Right cardiac atrium (tissue), 5 donors: ENCODE results near the gene AATK. TPM values are rescaled to one million over a fixed set of nuclear protein-coding genes. Genes with fewer than 3 reads are reported as not detected.

Experiments used
- ATAC-seq, 2 donors: fragments of 200-7000 bp; cut with Tn5 transposase; one replicate each; pipeline versions ENCODE4 v1.8.0 to v1.9.1; 2020; ENCODE audit warnings: moderate library complexity in 2 of 2, mild to moderate bottlenecking in 1 of 2
- DNase-seq, 3 donors: peaks; one replicate each; pipeline ENCODE4 v3.0.0-alpha.2; 2020
- H3K27ac ChIP-seq: one replicate; pipeline ENCODE4 v1.5.1; 2013; ENCODE audit warnings: mild to moderate bottlenecking, low read length, control low read depth, moderate library complexity
- H3K27me3 ChIP-seq: one replicate; pipeline ENCODE4 v1.6.1; 2013; ENCODE audit not compliant: control insufficient read depth, insufficient read depth
- H3K4me1 ChIP-seq: one replicate; pipeline ENCODE4 v1.6.1; 2013; ENCODE audit warnings: low read length; ENCODE audit not compliant: control insufficient read depth, insufficient read depth
- H3K4me3 ChIP-seq: one replicate; pipeline ENCODE4 v1.5.1; 2013; ENCODE audit warnings: low read length, control low read depth
- H3K9me3 ChIP-seq: one replicate; pipeline ENCODE4 v1.6.1; 2013; ENCODE audit warnings: low read length; ENCODE audit not compliant: control insufficient read depth
- WGBS: extraction: QIAGEN DNeasy Blood & Tissue Kit; methylation state at CpG from one replicate; pipeline ENCODE4 v1.1.7; 2013; 5-methylcytosine and 5-hydroxymethylcytosine counted together
- intact Hi-C, 4 donors: fragments of 100-400 bp; cut with DNase I; formaldehyde crosslinking; loops; one replicate each; pipeline versions ENCODE4 v1.11.0 to v1.14.0; 2022 to 2023
- polyA plus RNA-seq: library from polyadenylated mRNA; stranded (reverse); fragments of 200-250 nt; gene quantifications from one replicate; pipeline ENCODE4 v1.2.3, GENCODE V29; 2013
- total RNA-seq, 4 donors: library from RNA; stranded (reverse); fragmentation: NEBNext Ultra II Directional; extraction: Animal tissue kit (Norgen Biotek cat#: 25700); gene quantifications; one replicate each; pipeline ENCODE4 v1.2.1, GENCODE V29; 2021
- donor health status: healthy with polysubstance abuse.
- donor health status: DM: no; HTN: yes; CAD: no.
- donor health status: DM: no; HTN: no; CAD: no.
- donor health status: DM: no; HTN: yes; CAD: no; lungs with severe emphysema.
- donor health status: DM: yes; HTN: yes; CAD: no.

AATK gene
- total and polyA plus RNA-seq, 5 donors = 8.6 to 15.4 (median 12.4) TPM

DNA sequence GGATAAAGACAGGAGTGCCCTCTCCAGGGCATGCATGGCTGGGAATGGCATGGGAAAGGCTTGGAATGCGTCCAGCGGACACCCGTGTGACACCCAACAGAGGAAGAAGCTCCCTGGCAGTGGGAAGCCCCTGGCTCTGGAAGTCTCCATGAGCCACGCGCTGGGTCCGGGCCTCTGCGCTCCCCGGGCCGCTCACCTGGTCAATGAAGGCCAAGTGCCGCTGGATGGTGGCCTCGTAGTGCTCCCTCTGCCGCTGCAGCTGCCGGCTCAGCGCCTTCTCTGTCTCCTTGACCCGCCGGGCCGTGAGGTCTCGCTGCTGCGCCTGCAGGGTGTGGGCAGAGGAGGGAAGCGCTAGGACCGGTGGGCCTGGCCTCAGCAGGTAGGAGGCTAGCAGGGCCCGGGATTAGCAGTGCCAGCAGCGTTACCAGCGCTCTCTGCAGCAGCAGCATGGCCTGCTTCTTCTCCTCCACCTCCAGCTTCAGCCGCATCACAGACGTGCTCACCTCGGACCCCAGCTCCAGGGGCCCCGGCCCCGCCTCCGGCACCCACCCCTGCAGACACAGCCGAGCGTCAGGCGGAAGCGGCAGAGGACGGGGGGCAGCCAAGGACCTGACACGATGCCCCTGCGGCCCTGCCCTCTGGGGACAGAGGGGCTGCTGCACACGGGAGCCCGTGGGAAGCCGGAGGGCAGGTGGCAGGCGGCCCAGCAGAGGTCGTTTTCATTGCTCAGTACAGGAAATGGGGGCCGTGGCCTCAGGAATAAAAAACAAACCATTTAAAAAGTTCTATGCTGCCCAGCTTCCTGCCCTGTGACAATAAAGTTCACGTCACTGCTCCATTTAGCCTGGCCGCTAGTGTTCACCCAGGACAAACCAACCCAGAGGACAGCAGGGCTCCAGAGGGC lies 30.7 kb upstream of the AATK start:
- no peak overlapping the region for H3K27ac ChIP-seq
- DNase-seq (peak in 2 of 3 donors; percentile 55 to 65), ATAC-seq (peak in 1 of 2 donors; percentile 56)
- 78% methylated on average over 45 of the region's 45 CpGs for WGBS
- no peaks in the 10 kb centered on the region for H3K9me3 ChIP-seq
- no peak overlapping the region for H3K4me3 ChIP-seq
- H3K4me1 ChIP-seq = no peaks in the 10 kb centered on the region
- intact Hi-C loops = loop anchor here in 1 of 4 donors (5.0 kb wide), 1 partner anchor 49 kb away; no protein-coding TSS in a partner anchor
- H3K27me3 ChIP-seq = no peaks in the 10 kb centered on the region

DNA sequence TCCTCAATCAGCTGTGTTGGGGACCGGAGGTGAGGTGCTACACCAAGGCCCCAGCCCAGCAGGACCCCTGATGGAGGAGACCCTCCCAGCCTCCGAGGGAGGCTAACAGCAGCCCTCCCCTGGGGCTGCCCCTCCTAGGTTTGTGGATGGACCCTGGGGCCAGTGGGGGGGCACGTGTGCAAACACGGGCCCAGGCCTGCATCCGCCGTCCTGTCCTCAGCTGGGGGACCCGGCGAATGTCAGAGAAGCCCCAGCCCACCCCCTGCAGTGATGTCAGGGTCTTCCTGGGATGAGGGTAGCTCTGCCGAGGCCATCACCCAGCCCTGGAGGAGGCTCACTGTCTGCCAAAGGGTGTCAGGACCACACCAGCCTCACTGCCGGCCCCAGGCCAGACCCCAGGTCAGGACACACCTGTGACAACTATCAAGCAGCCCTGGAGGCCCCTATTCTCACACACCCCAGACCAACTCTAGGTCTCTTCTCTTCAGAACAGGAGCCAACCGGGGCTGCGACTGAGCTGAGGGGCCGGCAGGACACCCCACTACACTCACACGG lies 30.0 kb upstream of the AATK start:
- DNase-seq (peak in 2 of 3 donors; percentile 37 to 60), ATAC-seq (no peak)
- WGBS = 91% methylated on average over 14 of the region's 14 CpGs
- intact Hi-C loops = loop anchor here in 1 of 4 donors (5.0 kb wide), 1 partner anchor 49 kb away; no protein-coding TSS in a partner anchor
- no peaks in the 10 kb centered on the region for H3K9me3 ChIP-seq
- H3K27ac ChIP-seq = no peak overlapping the region
- H3K4me3 ChIP-seq = no peak overlapping the region
- H3K27me3 ChIP-seq = no peaks in the 10 kb centered on the region
- H3K4me1 ChIP-seq = no peaks in the 10 kb centered on the region

DNA sequence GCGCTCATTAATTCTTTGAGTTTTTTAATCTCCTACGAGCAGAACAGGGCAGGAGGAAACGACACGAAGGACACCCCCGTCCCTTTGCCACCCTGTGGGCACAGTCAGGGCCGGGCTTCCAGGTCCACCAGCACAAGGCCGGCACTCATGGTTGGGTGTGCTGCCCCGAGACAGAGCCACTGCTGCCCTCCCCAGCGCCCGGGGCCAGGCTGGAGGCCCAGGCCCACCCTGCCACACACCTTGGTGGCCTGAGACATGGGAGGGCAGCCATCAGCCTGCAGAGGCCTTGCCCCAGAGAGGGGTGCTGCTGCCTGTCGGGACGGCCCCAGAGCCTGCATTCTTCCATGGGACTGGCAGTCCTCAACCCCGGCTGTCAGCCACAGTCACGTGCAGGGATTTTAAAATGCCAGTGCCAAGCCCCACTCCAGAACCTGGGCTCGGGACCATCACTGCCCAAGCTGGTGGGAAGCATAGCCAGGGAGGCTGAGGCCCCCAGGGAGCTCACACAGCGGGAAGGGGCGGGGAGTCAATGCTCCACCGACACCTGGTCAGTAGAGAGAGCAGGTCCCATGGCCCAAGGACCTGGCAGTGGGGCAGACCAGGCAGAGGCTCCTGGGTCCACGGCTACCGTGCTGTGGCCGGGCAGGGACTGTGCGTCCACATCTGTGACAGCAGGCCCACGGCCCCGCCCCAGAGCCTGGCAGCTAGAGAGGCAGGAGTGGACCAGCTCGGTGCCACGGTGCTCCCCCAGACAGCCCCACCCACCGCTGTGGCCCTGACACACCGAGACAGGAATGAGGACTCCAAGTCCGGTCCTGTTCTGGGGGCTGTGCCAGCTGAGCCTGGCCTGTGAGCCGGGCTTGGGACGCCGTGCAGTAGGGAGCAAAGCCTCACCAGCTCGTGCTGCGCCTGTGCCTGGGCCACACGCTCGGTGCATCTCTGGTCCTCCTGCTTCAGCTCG lies 29.2 kb upstream of the AATK start:
- WGBS = 94% methylated on average over 37 of the region's 37 CpGs
- DNase-seq = peak in 2 of 3 donors; percentile 61 to 66

DNA sequence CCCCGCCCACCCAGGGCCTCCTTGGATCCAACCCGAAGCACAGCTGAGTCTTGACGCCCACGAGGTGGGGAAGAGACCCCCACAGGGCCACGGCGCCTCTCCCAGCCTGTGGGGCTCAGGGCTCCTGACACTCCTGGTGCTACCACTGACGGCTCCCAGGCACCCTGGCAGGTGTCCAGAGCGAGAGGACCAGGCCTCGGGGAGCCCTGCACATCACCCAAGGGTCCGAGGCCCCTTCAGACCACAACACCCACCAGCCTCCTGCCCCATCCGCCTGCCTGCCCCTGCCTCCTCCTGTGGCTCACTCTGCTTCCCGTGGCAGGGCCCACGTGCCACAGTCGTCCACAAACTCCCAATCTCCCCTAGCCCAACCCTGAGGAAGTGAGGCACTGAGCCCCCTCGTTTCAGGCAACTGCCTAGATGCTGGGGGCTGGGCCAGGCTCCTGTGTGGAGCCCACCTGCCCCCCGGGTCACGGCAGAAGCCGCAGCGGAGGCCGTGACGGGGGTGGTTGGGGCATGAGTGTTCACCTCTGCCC lies 28.3 kb upstream of the AATK start:
- no peak for ATAC-seq
- Histone ChIP-seq H3K4me1 (no peaks in the 10 kb centered on the region), H3K27ac (no peak overlapping the region), H3K9me3 (no peaks in the 10 kb centered on the region), H3K27me3 (no peaks in the 10 kb centered on the region), H3K4me3 (no peak overlapping the region)
- DNase-seq = peak in 1 of 3 donors; percentile 24
- intact Hi-C loops = loop anchor here in 1 of 4 donors (5.0 kb wide), 1 partner anchor 37 kb away; no protein-coding TSS in a partner anchor
- WGBS = 91% methylated on average over 21 of the region's 21 CpGs

More for the DNA sequence above, 29.2 kb upstream of the AATK start:
- no peaks in the 10 kb centered on the region for H3K9me3 ChIP-seq
- intact Hi-C loops = loop anchor here in 1 of 4 donors (5.0 kb wide), 2 partner anchors 38 to 48 kb away; no protein-coding TSS in a partner anchor
- H3K4me1 ChIP-seq = no peaks in the 10 kb centered on the region
- ATAC-seq = peak; percentile 1 to 25
- H3K27ac ChIP-seq = no peak overlapping the region
- no peaks in the 10 kb centered on the region for H3K27me3 ChIP-seq
- no peak overlapping the region for H3K4me3 ChIP-seq

DNA sequence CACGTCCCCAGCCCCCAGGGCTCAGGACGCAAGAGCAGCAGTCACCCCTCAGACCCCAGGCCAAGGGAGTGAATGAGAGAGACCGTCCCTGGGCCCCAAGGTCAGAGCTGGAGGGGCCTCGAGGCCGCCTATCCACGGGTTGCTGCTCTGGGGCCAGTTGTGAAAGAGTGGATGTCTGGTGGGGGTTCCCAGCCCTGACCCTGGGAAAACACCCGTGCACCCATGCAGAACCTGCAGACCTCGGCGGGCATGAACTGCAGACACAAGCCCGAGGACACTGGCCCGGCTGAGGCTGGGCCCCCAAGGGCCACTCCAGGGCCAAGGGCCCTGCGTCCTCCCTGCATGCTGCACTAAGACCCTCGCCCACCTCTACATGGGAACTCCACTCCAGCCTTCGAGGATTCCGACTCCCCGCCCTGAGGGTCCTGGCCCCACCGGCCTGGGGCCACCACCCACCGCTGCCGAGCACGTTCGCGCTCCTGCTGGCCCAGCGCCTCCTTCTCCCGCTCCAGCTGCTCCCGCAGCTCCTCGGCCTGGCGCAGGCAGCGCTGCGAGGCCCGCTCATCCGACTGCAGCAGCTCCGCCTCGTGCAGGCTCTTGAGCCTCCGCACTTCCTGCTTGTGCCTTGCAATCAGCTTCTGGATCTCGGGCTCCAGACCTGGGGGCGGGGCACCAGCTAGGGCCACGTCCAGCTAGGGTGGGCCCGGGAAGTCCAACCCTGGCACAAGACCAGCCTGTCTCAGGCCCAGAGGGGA lies 27.6 kb upstream of the AATK start:
- no peak overlapping the region for H3K4me3 ChIP-seq
- no peak overlapping the region for H3K27ac ChIP-seq
- no peaks in the 10 kb centered on the region for H3K4me1 ChIP-seq
- DNase-seq (peak; percentile 52 to 72 (median 70)), ATAC-seq (peak in 1 of 2 donors; percentile 23)
- intact Hi-C loops = loop anchor here in 1 of 4 donors (5.0 kb wide), 1 partner anchor 36 kb away; no protein-coding TSS in a partner anchor
- 86% methylated on average over 38 of the region's 38 CpGs for WGBS
- no peaks in the 10 kb centered on the region for H3K9me3 ChIP-seq
- no peaks in the 10 kb centered on the region for H3K27me3 ChIP-seq

DNA sequence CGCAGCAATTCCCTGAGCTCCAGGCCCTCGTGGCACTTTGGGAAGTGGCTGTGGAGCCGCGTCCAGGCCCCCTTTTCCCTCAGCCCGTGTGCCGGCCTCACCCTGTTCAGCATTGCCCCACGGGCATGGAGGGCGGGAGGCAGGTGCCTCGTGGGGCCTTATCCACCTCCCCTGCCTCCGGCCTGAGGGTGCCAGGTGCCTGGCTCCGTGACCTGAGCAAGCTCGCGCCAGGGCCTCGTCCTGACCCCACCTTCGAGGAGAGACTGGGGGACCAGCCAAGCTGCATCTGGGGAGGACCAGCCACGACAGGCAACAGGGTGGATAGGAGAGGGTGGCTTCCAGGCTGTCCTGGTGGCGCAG lies 27.0 kb upstream of the AATK start:
- H3K4me1 ChIP-seq = no peaks in the 10 kb centered on the region
- 91% methylated on average over 17 of the region's 17 CpGs for WGBS
- H3K27me3 ChIP-seq = no peaks in the 10 kb centered on the region
- no peak overlapping the region for H3K27ac ChIP-seq
- intact Hi-C loops = loop anchor here in 1 of 4 donors (5.0 kb wide), 1 partner anchor 36 kb away; no protein-coding TSS in a partner anchor
- H3K9me3 ChIP-seq = no peaks in the 10 kb centered on the region
- DNase-seq (peak; percentile 9 to 59 (median 29)), ATAC-seq (no peak)
- no peak overlapping the region for H3K4me3 ChIP-seq

DNA sequence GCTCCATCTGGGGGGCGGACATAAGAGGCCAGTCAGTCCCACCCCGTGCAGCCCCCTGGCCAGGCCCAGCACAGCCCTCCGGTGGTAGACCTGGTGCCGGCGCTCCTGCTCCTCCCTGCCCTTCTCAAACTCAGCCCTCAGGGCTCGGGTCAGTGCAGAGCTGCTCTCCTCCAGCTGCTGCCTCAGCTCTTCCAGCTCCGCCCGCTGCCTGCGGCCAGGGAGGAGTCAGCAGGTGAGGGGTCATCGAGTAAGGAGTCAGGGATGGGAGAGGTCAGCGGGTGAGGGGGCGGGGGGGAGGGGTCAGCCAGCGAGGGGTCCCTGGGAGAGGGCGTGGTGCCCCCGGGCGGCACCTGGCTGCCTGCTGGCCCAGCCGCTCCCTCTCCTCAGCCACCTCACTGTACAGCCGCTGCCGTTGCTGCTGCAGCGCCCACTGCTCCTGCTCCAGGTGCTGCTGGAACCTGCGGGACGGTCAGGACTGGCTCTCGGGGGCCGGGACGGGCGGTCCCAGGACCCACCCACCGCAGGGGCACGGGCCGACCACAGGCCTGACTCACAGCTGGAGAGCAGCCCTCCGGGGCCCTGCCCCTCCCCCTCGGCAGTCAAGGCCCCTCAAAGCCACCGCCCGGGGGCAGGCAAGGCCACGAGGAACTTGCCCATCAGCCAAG lies 26.5 kb upstream of the AATK start:
- Histone ChIP-seq H3K27ac (no peak overlapping the region), H3K27me3 (no peaks in the 10 kb centered on the region), H3K4me3 (no peak overlapping the region), H3K9me3 (no peaks in the 10 kb centered on the region), H3K4me1 (no peaks in the 10 kb centered on the region)
- ATAC-seq (no peak), DNase-seq (peak; percentile 7 to 33 (median 30))
- intact Hi-C loops = loop anchor here in 1 of 4 donors (5.0 kb wide), 1 partner anchor 35 kb away; no protein-coding TSS in a partner anchor
- WGBS = 86% methylated on average over 34 of the region's 34 CpGs

DNA sequence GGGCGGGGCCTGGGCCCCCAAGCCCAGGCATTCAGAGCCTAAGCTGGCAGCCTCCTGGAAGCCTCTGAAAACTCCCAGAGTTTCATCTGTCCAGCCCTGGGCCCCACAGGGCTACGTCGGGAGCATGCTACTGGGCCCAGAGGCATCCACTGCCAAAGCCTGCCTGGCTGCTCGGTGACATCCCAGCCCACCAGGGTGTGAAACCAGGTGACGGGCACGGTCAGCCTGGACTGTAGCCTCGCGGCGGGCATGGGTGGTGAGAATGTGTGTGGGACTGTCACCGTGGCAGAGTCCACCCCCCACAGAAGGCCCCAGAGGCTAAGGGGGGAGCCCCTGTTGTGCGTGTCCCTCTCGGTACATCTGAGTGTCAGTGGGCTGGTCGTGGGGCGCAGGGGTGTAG lies 25.6 kb upstream of the AATK start:
- ATAC-seq (no peak), DNase-seq (peak; percentile 10 to 33 (median 27))
- H3K9me3 ChIP-seq = no peaks in the 10 kb centered on the region
- 94% methylated on average over 14 of the region's 14 CpGs for WGBS
- no peaks in the 10 kb centered on the region for H3K4me1 ChIP-seq
- intact Hi-C loops = loop anchor here in 1 of 4 donors (5.0 kb wide), 1 partner anchor 34 kb away; no protein-coding TSS in a partner anchor
- H3K27me3 ChIP-seq = no peaks in the 10 kb centered on the region
- no peak overlapping the region for H3K27ac ChIP-seq
- no peak overlapping the region for H3K4me3 ChIP-seq

DNA sequence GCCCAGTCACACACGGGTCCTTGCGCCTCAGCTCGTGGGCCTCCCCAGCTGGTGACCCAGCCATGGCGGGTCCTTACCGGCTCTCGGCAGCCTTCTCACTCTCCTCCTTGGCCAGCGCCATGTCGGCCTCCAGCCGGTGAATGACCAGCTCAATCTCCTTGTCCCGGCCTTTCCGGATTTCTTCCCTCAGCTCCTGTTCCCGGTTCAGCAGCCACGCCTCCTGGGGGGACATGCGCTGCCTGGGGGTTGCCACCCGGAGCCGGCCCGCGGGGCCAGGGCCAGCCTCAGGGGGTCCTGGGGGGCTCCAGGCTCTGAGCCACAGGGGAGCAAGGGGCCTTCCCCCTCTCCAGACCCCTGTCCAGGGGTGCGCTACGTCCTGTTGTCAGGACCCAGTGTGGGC lies 25.1 kb upstream of the AATK start:
- H3K27ac ChIP-seq = no peak overlapping the region
- DNase-seq (peak; percentile 8 to 37 (median 37)), ATAC-seq (no peak)
- 88% methylated on average over 20 of the region's 20 CpGs for WGBS
- no peaks in the 10 kb centered on the region for H3K27me3 ChIP-seq
- intact Hi-C loops = loop anchor here in 1 of 4 donors (5.0 kb wide), 1 partner anchor 34 kb away; no protein-coding TSS in a partner anchor
- H3K4me1 ChIP-seq = no peaks in the 10 kb centered on the region
- no peaks in the 10 kb centered on the region for H3K9me3 ChIP-seq
- no peak overlapping the region for H3K4me3 ChIP-seq
